HEK293 (cell line): ENCODE data around the gene DOCK7.

Source experiments
- ATF2 ChIP-seq: fragments of 450-650 bp; formaldehyde crosslinking; IDR thresholded peaks from 2 replicates; pipeline ENCODE4 v1.5.1; 2016; ENCODE audit warnings: missing biosample characterization, missing genetic modification characterization, low read depth
- CTCF ChIP-seq: fragments of 450-650 bp; formaldehyde crosslinking; IDR thresholded peaks from 2 replicates; pipeline ENCODE4 v1.5.1; 2016; ENCODE audit warnings: missing biosample characterization, missing genetic modification characterization
- REST ChIP-seq: fragments of 450-650 bp; formaldehyde crosslinking; IDR thresholded peaks from 2 replicates; pipeline ENCODE4 v1.5.1; 2016; ENCODE audit warnings: missing biosample characterization, missing genetic modification characterization
- TCF7L2 ChIP-seq: IDR thresholded peaks from 2 replicates; pipeline ENCODE4 v1.6.1; 2011; ENCODE audit warnings: low read depth, mild to moderate bottlenecking, inconsistent platforms, low read length, moderate library complexity, borderline replicate concordance
- YY1 ChIP-seq: fragments of 450-650 bp; formaldehyde crosslinking; IDR thresholded peaks from 2 replicates; pipeline ENCODE4 v1.5.1; 2018; ENCODE audit warnings: missing biosample characterization, missing genetic modification characterization
- ZBTB7A ChIP-seq: fragments of 450-650 bp; formaldehyde crosslinking; IDR thresholded peaks from 2 replicates; pipeline ENCODE4 v1.5.1; 2016; ENCODE audit warnings: low read depth, missing biosample characterization, missing genetic modification characterization
- ZNF404 ChIP-seq: fragments of 450-650 bp; formaldehyde crosslinking; IDR thresholded peaks from 2 replicates; pipeline ENCODE4 v1.5.1; 2017; ENCODE audit warnings: missing biosample characterization, missing genetic modification characterization
- ZNF76 ChIP-seq: fragments of 450-650 bp; formaldehyde crosslinking; IDR thresholded peaks from 2 replicates; pipeline ENCODE4; 2016; ENCODE audit warnings: low read depth, missing biosample characterization, missing genetic modification characterization, borderline replicate concordance
- ZSCAN30 ChIP-seq: fragments of 450-650 bp; IDR thresholded peaks from 2 replicates; pipeline ENCODE4 v1.5.1; 2018; ENCODE audit warnings: missing biosample characterization, mild to moderate bottlenecking, missing genetic modification characterization, moderate library complexity

GRCh38 chr1:62476525-62477219 lies 211.5 kb downstream of the DOCK7 start:
- TF ChIP-seq ZBTB7A (tag by site-specific recombination) (no peak), ATF2 (no peak), ZNF76 (tag by site-specific recombination) (no peak), CTCF (tag by site-specific recombination) (no peak), ZSCAN30 (tag by site-specific recombination) (no peak), TCF7L2 (no peak), REST (tag by site-specific recombination) (no peak), ZNF404 (no peak), YY1 (tag by site-specific recombination) (no peak)
